Effector CD8-positive, alpha-beta T cell (primary cell): ENCODE results near the gene DCP2.

ENCODE experiments used
- DNase-seq: peaks from one replicate; lab custom pipeline; 2025; lab: John Stamatoyannopoulos, UW

The DCP2 gene

GRCh38 chr5:113068559-113068958, 92.0 kb downstream of the DCP2 start:
- DNase-seq, result no peak
